HG02759 (cell line): ENCODE results near the gene CAPN5.

Source experiments
- ATAC-seq: cut with Tn5 transposase; IDR thresholded peaks from one replicate; pipeline ENCODE4 v1.9.1; 2021; ENCODE audit warnings: mild to moderate bottlenecking, moderate library complexity; ENCODE audit not compliant: unreplicated experiment

CAPN5 gene

GRCh38 chr11:77165066-77165465 lies 98.3 kb downstream of the CAPN5 start:
- ATAC-seq, result no peak

GRCh38 chr11:77166021-77166420 lies 99.2 kb downstream of the CAPN5 start:
- ATAC-seq, result no peak

GRCh38 chr11:77167111-77167626 lies 100.4 kb downstream of the CAPN5 start:
- ATAC-seq, result no peak

- ATAC-seq, result no peak
Observed at GRCh38 chr11:77167791-77168190, 101.0 kb downstream of the CAPN5 start.

- ATAC-seq, result no peak
Observed at GRCh38 chr11:77170107-77170506, 103.3 kb downstream of the CAPN5 start.

- no peak for ATAC-seq
Observed at GRCh38 chr11:77171254-77171653, 104.5 kb downstream of the CAPN5 start.

- ATAC-seq, result no peak
Observed at GRCh38 chr11:77171885-77172665, 105.3 kb downstream of the CAPN5 start.

- no peak for ATAC-seq
Observed at GRCh38 chr11:77172666-77172982, 105.9 kb downstream of the CAPN5 start.

- ATAC-seq, result no peak
Observed at GRCh38 chr11:77173494-77173893, 106.7 kb downstream of the CAPN5 start.

GRCh38 chr11:77174559-77174958 lies 107.8 kb downstream of the CAPN5 start:
- ATAC-seq, result no peak

GRCh38 chr11:77175021-77175842 lies 108.5 kb downstream of the CAPN5 start:
- no peak for ATAC-seq
